ENCODE data around the gene ZNF580. TPM values are rescaled to one million over a fixed set of nuclear protein-coding genes. Genes with fewer than 3 reads are reported as not detected.

The ZNF580 gene
- total RNA-seq, 4 donors from 2014 or later = 15.0 to 27.9 (median 22.3) TPM

DNA sequence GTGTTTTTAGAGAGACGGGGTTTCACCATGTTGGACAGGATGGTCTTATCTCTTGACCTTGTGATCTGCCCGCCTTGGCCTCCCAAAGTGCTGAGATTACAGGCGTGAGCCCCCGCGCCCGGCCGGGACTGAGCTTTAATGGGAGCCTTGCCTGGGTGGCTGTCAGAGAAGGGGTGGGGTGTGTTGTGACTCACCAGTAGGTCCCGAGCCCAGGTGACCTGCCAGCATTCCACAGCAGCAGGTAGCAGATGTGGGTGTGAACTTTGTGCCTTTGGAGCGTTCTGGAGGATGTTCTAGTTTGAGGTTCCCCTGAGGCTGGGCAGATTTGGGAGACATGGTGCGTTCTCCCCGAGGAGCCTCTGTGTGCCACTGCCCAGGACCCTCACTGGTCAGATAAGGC lies 27.2 kb downstream of the ZNF580 start:
- Histone ChIP-seq H3K4me1 (peaks cover 13% of the 10 kb centered on the region), H3K36me3 (peaks cover 87% of the 10 kb centered on the region), H3K9me3 (no peaks in the 10 kb centered on the region), H3K27ac (no peak overlapping the region), H3K4me3 (no peak overlapping the region), H3K27me3 (no peaks in the 10 kb centered on the region)
- WGBS = 52% methylated on average over 9 of the region's 11 CpGs
- no peak for DNase-seq (ENCODE audit: low spot score in 2 of 2)
- no peak for TF ChIP-seq POLR2AphosphoS5 (IDR thresholded peaks at IDR 0.05)
- TF ChIP-seq EP300 (IDR thresholded peaks at IDR 0.05) = no peak
- no peak for TF ChIP-seq POLR2A (IDR thresholded peaks at IDR 0.05)
- TF ChIP-seq, protein P1, sequence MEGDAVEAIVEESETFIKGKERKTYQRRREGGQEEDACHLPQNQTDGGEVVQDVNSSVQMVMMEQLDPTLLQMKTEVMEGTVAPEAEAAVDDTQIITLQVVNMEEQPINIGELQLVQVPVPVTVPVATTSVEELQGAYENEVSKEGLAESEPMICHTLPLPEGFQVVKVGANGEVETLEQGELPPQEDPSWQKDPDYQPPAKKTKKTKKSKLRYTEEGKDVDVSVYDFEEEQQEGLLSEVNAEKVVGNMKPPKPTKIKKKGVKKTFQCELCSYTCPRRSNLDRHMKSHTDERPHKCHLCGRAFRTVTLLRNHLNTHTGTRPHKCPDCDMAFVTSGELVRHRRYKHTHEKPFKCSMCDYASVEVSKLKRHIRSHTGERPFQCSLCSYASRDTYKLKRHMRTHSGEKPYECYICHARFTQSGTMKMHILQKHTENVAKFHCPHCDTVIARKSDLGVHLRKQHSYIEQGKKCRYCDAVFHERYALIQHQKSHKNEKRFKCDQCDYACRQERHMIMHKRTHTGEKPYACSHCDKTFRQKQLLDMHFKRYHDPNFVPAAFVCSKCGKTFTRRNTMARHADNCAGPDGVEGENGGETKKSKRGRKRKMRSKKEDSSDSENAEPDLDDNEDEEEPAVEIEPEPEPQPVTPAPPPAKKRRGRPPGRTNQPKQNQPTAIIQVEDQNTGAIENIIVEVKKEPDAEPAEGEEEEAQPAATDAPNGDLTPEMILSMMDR (IDR thresholded peaks at IDR 0.05) = no peak

DNA sequence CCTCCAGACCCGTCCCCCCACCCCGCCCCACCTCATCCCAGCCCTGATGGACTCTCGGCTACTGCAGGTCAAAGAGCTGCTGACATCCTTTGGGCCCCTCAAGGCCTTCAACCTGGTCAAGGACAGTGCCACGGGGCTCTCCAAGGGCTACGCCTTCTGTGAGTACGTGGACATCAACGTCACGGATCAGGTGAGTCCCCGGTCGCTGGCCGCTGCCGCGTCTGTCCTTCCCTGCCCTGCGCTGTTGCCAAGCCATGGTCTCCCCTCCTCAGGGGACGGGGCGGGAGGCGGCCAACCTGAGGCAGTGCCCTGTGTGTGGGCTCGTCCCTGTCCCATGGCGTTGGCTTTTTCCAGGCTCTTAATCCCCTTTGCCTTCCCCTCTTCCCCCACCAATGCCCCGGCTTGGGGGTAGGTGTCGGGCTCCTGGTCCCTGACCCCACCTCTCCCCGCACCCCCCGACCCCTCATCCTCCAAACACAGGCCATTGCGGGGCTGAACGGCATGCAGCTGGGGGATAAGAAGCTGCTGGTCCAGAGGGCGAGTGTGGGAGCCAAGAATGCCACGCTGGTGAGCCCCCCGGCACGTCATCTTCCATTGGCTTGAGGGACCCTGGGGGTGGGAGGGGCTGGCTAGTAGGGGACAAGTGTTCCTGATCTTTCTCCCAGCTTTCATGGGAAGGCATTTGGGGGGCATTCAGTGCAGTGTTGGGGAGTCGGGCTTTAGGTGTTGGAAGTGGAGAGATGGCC lies 28.0 kb downstream of the ZNF580 start:
- H3K4me1 ChIP-seq = peaks cover 16% of the 10 kb centered on the region
- no peak overlapping the region for H3K27ac ChIP-seq
- H3K9me3 ChIP-seq = no peaks in the 10 kb centered on the region
- TF ChIP-seq, protein P1 (IDR thresholded peaks at IDR 0.05) = no peak
- TF ChIP-seq POLR2AphosphoS5 (IDR thresholded peaks at IDR 0.05) (no peak), EP300 (IDR thresholded peaks at IDR 0.05) (no peak), POLR2A (IDR thresholded peaks at IDR 0.05) (no peak)
- no peaks in the 10 kb centered on the region for H3K27me3 ChIP-seq
- H3K36me3 ChIP-seq = peaks cover 84% of the 10 kb centered on the region
- H3K4me3 ChIP-seq = no peak overlapping the region
- no peak for DNase-seq (ENCODE audit: low spot score in 2 of 2)
- WGBS = 85% methylated on average over 29 of the region's 30 CpGs

DNA sequence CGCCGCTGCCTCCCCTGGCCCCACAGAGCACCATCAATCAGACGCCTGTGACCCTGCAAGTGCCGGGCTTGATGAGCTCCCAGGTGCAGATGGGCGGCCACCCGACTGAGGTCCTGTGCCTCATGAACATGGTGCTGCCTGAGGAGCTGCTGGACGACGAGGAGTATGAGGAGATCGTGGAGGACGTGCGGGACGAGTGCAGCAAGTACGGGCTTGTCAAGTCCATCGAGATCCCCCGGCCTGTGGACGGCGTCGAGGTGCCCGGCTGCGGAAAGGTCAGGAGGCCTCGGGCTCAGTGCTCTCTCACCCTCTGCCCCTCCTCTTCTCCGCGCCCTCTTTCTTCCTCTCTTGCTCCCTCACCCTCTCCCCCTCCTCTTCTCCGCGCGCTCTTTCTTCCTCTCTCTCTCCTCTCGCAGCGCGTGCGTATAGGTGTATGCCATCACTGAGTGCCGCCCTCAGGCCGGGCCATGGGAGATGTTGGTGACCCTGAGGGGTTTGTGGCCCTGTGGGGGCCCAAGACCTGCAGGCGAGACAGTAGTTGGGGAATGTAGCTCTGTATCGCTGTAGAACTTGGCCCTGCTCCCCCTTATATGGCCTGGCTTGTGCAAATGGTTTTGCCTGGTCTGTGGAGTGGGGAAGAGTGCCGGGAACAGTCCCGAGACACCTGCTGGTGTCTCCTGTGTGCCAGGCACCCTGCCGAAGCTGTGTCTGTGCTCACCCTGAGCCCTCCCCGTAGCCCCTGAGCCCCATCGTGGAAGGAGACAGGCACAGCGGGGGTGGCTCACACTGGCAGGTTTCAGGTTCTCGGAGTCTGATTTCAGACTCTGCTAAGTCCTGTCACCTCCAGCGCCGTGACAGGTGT lies 28.8 kb downstream of the ZNF580 start:
- TF ChIP-seq POLR2A (IDR thresholded peaks at IDR 0.05) = no peak
- TF ChIP-seq, protein P1 (IDR thresholded peaks at IDR 0.05) = no peak
- no peak for TF ChIP-seq EP300 (IDR thresholded peaks at IDR 0.05)
- no peak for TF ChIP-seq POLR2AphosphoS5 (IDR thresholded peaks at IDR 0.05)
- peaks cover 79% of the 10 kb centered on the region for H3K36me3 ChIP-seq
- 84% methylated on average over 33 of the region's 43 CpGs for WGBS
- no peak for DNase-seq (ENCODE audit: low spot score in 2 of 2)
- peaks cover 25% of the 10 kb centered on the region for H3K4me1 ChIP-seq
- no peak overlapping the region for H3K27ac ChIP-seq
- H3K9me3 ChIP-seq = no peaks in the 10 kb centered on the region
- H3K4me3 ChIP-seq = no peak overlapping the region
- H3K27me3 ChIP-seq = no peaks in the 10 kb centered on the region

DNA sequence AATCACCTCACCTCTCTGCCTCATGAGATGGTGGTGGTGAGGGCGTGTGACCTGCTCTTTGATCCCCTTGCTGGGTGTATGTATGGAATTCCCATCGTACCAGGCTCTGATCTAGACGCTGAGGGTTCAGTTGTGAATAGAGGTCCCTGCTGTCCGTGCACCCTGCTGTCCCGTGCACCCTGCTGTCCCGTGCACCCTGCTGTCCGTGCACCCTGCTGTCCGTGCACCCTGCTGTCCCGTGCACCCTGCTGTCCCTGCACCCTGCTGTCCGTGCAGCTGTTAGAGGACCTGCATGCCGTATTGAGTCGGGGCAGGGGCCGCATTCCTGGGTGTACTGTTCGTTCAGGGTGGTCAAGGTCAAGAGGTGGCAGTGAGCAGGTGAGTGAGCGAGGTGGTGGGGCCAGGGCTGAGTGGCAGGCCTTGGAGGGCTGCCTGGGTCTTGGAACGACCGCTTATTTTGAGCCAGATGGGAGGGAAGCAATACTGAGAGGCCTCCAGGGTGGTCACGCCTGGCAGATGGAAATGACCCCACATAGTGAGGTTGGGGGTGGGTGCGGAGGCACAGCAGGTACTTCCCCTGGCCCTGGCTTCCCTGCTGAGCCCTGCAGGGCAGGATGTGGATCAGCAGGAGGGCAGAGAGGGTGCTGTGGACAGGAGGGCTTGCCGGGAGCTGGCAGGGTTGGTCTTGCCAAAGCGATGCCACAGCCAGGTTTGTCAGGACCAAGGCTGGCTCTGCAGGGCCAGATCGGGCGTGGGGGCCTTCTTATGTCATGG lies 29.7 kb downstream of the ZNF580 start:
- 83% methylated on average over 19 of the region's 23 CpGs for WGBS
- Histone ChIP-seq H3K9me3 (no peaks in the 10 kb centered on the region), H3K27ac (no peak overlapping the region), H3K36me3 (peaks cover 72% of the 10 kb centered on the region), H3K4me1 (peaks cover 26% of the 10 kb centered on the region), H3K27me3 (no peaks in the 10 kb centered on the region), H3K4me3 (no peak overlapping the region)
- TF ChIP-seq EP300 (IDR thresholded peaks at IDR 0.05) (no peak), POLR2A (IDR thresholded peaks at IDR 0.05) (no peak), POLR2AphosphoS5 (IDR thresholded peaks at IDR 0.05) (no peak)
- TF ChIP-seq, protein P1 (IDR thresholded peaks at IDR 0.05) = no peak
- DNase-seq (ENCODE audit: low spot score in 2 of 2) = peak; percentile 83 to 89
